ENCODE results near the gene ITPRIP.

DNA sequence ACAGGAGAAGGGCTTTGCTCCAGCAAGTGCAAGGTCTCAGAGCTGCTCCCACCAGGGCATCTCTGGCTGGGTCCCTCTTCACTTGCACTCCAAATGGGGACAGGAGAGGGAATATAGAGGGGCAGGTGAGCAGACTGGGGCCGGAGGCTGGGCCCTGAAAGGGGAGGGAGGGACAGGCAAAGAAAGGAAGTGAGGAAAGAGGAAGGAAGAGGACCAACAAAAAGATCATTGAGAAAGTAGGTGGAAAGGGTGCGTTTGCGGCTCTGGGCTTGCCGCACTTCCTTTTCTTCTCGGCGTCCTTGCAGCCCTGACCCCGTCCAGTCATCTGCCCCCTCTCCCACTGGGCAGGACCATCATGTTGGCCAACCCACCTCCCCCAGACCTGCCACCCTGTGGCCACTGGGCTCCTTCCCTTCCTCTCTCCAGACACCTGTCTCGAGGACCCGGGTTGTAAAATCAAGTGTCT is 14.0 kb downstream of the ITPRIP start:
- TF ChIP-seq, protein P1, sequence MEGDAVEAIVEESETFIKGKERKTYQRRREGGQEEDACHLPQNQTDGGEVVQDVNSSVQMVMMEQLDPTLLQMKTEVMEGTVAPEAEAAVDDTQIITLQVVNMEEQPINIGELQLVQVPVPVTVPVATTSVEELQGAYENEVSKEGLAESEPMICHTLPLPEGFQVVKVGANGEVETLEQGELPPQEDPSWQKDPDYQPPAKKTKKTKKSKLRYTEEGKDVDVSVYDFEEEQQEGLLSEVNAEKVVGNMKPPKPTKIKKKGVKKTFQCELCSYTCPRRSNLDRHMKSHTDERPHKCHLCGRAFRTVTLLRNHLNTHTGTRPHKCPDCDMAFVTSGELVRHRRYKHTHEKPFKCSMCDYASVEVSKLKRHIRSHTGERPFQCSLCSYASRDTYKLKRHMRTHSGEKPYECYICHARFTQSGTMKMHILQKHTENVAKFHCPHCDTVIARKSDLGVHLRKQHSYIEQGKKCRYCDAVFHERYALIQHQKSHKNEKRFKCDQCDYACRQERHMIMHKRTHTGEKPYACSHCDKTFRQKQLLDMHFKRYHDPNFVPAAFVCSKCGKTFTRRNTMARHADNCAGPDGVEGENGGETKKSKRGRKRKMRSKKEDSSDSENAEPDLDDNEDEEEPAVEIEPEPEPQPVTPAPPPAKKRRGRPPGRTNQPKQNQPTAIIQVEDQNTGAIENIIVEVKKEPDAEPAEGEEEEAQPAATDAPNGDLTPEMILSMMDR (IDR thresholded peaks at IDR 0.05; ENCODE audit: poor library complexity) = no peak
- TF ChIP-seq EZH2phosphoT487 (IDR thresholded peaks at IDR 0.05; ENCODE audit: low read depth, severe bottlenecking, unreplicated experiment) (no peak), EZH2 (IDR thresholded peaks at IDR 0.05; ENCODE audit: borderline replicate concordance) (no peak)
